CD14-positive monocyte (primary cell): ENCODE results near the gene ITPKA. TPM values are rescaled to one million over a fixed set of nuclear protein-coding genes. Genes with fewer than 3 reads are reported as not detected.

Experiments
- DNase-seq, 3 donors: peaks; one replicate each; pipeline ENCODE4 v3.0.0-alpha.2; 2011 to 2022
- H2AFZ ChIP-seq: 2 replicates; pipeline ENCODE4 v1.6.0; 2012; ENCODE audit warnings: mild to moderate bottlenecking, low read depth, low read length, inconsistent platforms; ENCODE audit not compliant: insufficient read depth, poor library complexity, severe bottlenecking
- H3K27ac ChIP-seq, 2 donors: 1 replicate in 1 of 2; 2 replicates in 1 of 2; pipeline ENCODE4 v1.5.1; 2012 to 2013; ENCODE audit warnings: low read length in 2 of 2, control low read depth in 1 of 2, inconsistent platforms in 1 of 2, low read depth in 1 of 2, mild to moderate bottlenecking in 1 of 2
- H3K27me3 ChIP-seq, 2 donors: one replicate each; pipeline versions ENCODE4 v1.6.0 to v1.6.1; 2011 to 2013; ENCODE audit warnings: low read length in 2 of 2; ENCODE audit not compliant: control insufficient read depth in 2 of 2, insufficient read depth in 2 of 2
- H3K36me3 ChIP-seq, 2 donors: replicated peaks in 1 of 2; 1 replicate in 1 of 2; 2 replicates in 1 of 2; pipeline versions ENCODE4 v1.5.1 to v1.6.1; 2012 to 2013; ENCODE audit warnings: low read length in 2 of 2, control low read depth in 1 of 2, inconsistent platforms in 1 of 2, mild to moderate bottlenecking in 1 of 2; ENCODE audit not compliant: insufficient read depth in 2 of 2, control insufficient read depth in 1 of 2
- H3K4me1 ChIP-seq, 2 donors: 1 replicate in 1 of 2; 2 replicates in 1 of 2; pipeline versions ENCODE4 v1.5.1 to v1.6.1; 2012 to 2013; ENCODE audit warnings: low read length in 2 of 2, control low read depth in 1 of 2, inconsistent platforms in 1 of 2, mild to moderate bottlenecking in 1 of 2, moderate library complexity in 1 of 2; ENCODE audit not compliant: insufficient read depth in 2 of 2, control insufficient read depth in 1 of 2
- H3K4me2 ChIP-seq: replicated peaks from 2 replicates; pipeline ENCODE3; 2012; ENCODE audit warnings: low read length, moderate library complexity, mild to moderate bottlenecking; ENCODE audit not compliant: poor library complexity, severe bottlenecking; ENCODE audit errors: extremely low read depth
- H3K4me3 ChIP-seq, 3 experiments: fragments of 200-600 bp in 1 of 3; sonication (generic) in 1 of 3; replicated peaks in 1 of 3; 1 replicate in 2 of 3; 2 replicates in 1 of 3; pipeline ENCODE4 v1.5.1; 2011 to 2013; ENCODE audit warnings: low read length in 3 of 3, mild to moderate bottlenecking in 3 of 3, control low read depth in 2 of 3, low read depth in 2 of 3, inconsistent platforms in 1 of 3, moderate library complexity in 1 of 3
- H3K79me2 ChIP-seq: 2 replicates; pipeline ENCODE4 v1.6.0; 2012; ENCODE audit warnings: mild to moderate bottlenecking, control low read depth, inconsistent platforms, low read length, moderate library complexity; ENCODE audit not compliant: insufficient read depth
- H3K9ac ChIP-seq: 2 replicates; pipeline ENCODE4 v1.6.0; 2017; ENCODE audit warnings: low read length, mild to moderate bottlenecking; ENCODE audit not compliant: insufficient read depth, poor library complexity, severe bottlenecking
- H3K9me3 ChIP-seq, 2 donors: replicated peaks in 1 of 2; 1 replicate in 1 of 2; 2 replicates in 1 of 2; pipeline versions ENCODE4 v1.5.1 to v1.6.1; 2012 to 2013; ENCODE audit warnings: low read length in 2 of 2, control low read depth in 1 of 2; ENCODE audit not compliant: control insufficient read depth in 1 of 2, insufficient read depth in 1 of 2
- H4K20me1 ChIP-seq: 2 replicates; pipeline ENCODE4 v1.6.0; 2012; ENCODE audit warnings: mild to moderate bottlenecking, low read length, control low read depth, moderate library complexity; ENCODE audit not compliant: insufficient read depth
- H3K27ac Mint-ChIP-seq, 7 donors: one replicate each; pipeline ENCODE4 v1.8.0; 2020; ENCODE audit warnings: mild to moderate bottlenecking in 7 of 7, mixed read lengths in 7 of 7, moderate library complexity in 6 of 7, inconsistent platforms in 2 of 7
- H3K27me3 Mint-ChIP-seq, 3 donors: one replicate each; pipeline ENCODE4 v1.8.0; 2021 to 2022; ENCODE audit warnings: low read depth in 3 of 3, mild to moderate bottlenecking in 3 of 3, mixed read lengths in 3 of 3, moderate library complexity in 3 of 3, inconsistent platforms in 1 of 3
- H3K36me3 Mint-ChIP-seq, 2 donors: one replicate each; pipeline ENCODE4 v1.8.0; 2020; ENCODE audit warnings: mixed read lengths in 2 of 2, inconsistent platforms in 1 of 2, mild to moderate bottlenecking in 1 of 2
- H3K4me1 Mint-ChIP-seq: one replicate; pipeline ENCODE4 v1.8.0; 2020; ENCODE audit warnings: mild to moderate bottlenecking, mixed read lengths
- H3K4me3 Mint-ChIP-seq, 2 donors: one replicate each; pipeline ENCODE4 v1.8.0; 2020; ENCODE audit warnings: mild to moderate bottlenecking in 2 of 2, mixed read lengths in 2 of 2, moderate library complexity in 1 of 2
- H3K9me3 Mint-ChIP-seq, 7 donors: one replicate each; pipeline ENCODE4 v1.8.0; 2020 to 2022; ENCODE audit warnings: mixed read lengths in 7 of 7, mild to moderate bottlenecking in 6 of 7, moderate library complexity in 6 of 7, inconsistent platforms in 2 of 7
- CTCF ChIP-seq: fragments of 200-600 bp; IDR thresholded peaks from one replicate; pipeline ENCODE4 v1.8.0; 2022; ENCODE audit warnings: antibody characterized with exemption, mild to moderate bottlenecking
- WGBS: methylation state at CpG from one replicate; pipeline ENCODE4 v1.1.5; 2013; ENCODE audit warnings: missing lambda C conversion rate; ENCODE audit not compliant: insufficient coverage; 5-methylcytosine and 5-hydroxymethylcytosine counted together
- intact Hi-C, 2 donors: fragments of 100-400 bp; cut with micrococcal nuclease; formaldehyde crosslinking; loops; one replicate each; pipeline versions ENCODE4 v1.15.0 to v1.15.1; 2023
- polyA plus RNA-seq, 3 donors: library from polyadenylated mRNA; depleted of rRNA in 1 of 3; unstranded in 2 of 3; stranded (reverse) in 1 of 3; fragments of 300-500 nt in 2 of 3; fragments of >200 nt in 1 of 3; fragmentation: Illumina TruSeq in 2 of 3; gene quantifications; 1 replicate in 2 of 3; 2 replicates in 1 of 3; pipeline ENCODE4 v1.2.3, GENCODE V29; 2012 to 2021

Gene ITPKA
- polyA plus RNA-seq, 3 donors = 0.31 TPM; not detected in 2

GRCh38 chr15:41474941-41475340, 18.7 kb upstream of the ITPKA start:
- no peaks in the 10 kb centered on the region for H3K9me3 Mint-ChIP-seq
- H3K27me3 ChIP-seq = no peaks in the 10 kb centered on the region
- no peak overlapping the region for H3K4me3 ChIP-seq
- peaks cover 5% of the 10 kb centered on the region for H3K4me1 Mint-ChIP-seq
- H3K4me1 ChIP-seq = peaks cover 0 to 12% of the 10 kb centered on the region in 2 donors
- intact Hi-C loops = no loop called here
- H3K4me3 Mint-ChIP-seq = no peak overlapping the region
- no peak overlapping the region for H3K9ac ChIP-seq
- H3K79me2 ChIP-seq = no peaks in the 10 kb centered on the region
- 20% methylated on average over 1 of the region's 2 CpGs for WGBS
- H3K27me3 Mint-ChIP-seq = peaks cover 0 to 7% (median 0%) of the 10 kb centered on the region in 3 donors
- H2AFZ ChIP-seq = no peak overlapping the region
- no peak overlapping the region for H3K27ac ChIP-seq
- no peak overlapping the region for H3K4me2 ChIP-seq
- no peak for TF ChIP-seq CTCF
- no peak overlapping the region for H3K27ac Mint-ChIP-seq
- no peaks in the 10 kb centered on the region for H3K9me3 ChIP-seq
- no peak for DNase-seq
- H3K36me3 ChIP-seq = peaks cover 88 to 95% of the 10 kb centered on the region in 2 donors
- H4K20me1 ChIP-seq = no peaks in the 10 kb centered on the region
- H3K36me3 Mint-ChIP-seq = peaks cover 74 to 96% of the 10 kb centered on the region in 2 donors

GRCh38 chr15:41476416-41477048, 17.1 kb upstream of the ITPKA start:
- H3K4me1 ChIP-seq = peaks cover 0 to 12% of the 10 kb centered on the region in 2 donors
- DNase-seq = no peak
- Mint-ChIP-seq H3K36me3 (peaks cover 76 to 96% of the 10 kb centered on the region in 2 donors), H3K27me3 (peaks cover 0 to 7% (median 0%) of the 10 kb centered on the region in 3 donors), H3K4me3 (no peak overlapping the region), H3K4me1 (peaks cover 5% of the 10 kb centered on the region), H3K9me3 (peaks cover 0 to 3% (median 1%) of the 10 kb centered on the region in 7 donors), H3K27ac (peak overlapping the region in 4 of 7 donors; percentile 19 to 84 (median 51))
- intact Hi-C loops = no loop called here
- H3K36me3 ChIP-seq = peaks cover 89 to 95% of the 10 kb centered on the region in 2 donors
- no peak overlapping the region for H2AFZ ChIP-seq
- H3K27ac ChIP-seq = peak overlapping the region in 1 of 2 donors; percentile 6
- WGBS = 57% methylated on average over 1 of the region's 5 CpGs
- no peaks in the 10 kb centered on the region for H3K9me3 ChIP-seq
- no peak for TF ChIP-seq CTCF
- no peaks in the 10 kb centered on the region for H4K20me1 ChIP-seq
- no peak overlapping the region for H3K4me2 ChIP-seq
- H3K79me2 ChIP-seq = no peaks in the 10 kb centered on the region
- H3K9ac ChIP-seq = peak overlapping the region; percentile 5
- H3K4me3 ChIP-seq = no peak overlapping the region
- H3K27me3 ChIP-seq = no peaks in the 10 kb centered on the region
